GM18870 (cell line): ENCODE measurements around the gene RPN1.
"Not testable (repeated sequence)": the region's sequence is repeated elsewhere in the genome, so short reads cannot be mapped to it uniquely, and the experiment has no call there.

ENCODE experiments used
- ATAC-seq: cut with Tn5 transposase; IDR thresholded peaks from one replicate; pipeline ENCODE4 v1.9.1; 2021; ENCODE audit warnings: moderate library complexity; ENCODE audit not compliant: unreplicated experiment

RPN1 gene

DNA sequence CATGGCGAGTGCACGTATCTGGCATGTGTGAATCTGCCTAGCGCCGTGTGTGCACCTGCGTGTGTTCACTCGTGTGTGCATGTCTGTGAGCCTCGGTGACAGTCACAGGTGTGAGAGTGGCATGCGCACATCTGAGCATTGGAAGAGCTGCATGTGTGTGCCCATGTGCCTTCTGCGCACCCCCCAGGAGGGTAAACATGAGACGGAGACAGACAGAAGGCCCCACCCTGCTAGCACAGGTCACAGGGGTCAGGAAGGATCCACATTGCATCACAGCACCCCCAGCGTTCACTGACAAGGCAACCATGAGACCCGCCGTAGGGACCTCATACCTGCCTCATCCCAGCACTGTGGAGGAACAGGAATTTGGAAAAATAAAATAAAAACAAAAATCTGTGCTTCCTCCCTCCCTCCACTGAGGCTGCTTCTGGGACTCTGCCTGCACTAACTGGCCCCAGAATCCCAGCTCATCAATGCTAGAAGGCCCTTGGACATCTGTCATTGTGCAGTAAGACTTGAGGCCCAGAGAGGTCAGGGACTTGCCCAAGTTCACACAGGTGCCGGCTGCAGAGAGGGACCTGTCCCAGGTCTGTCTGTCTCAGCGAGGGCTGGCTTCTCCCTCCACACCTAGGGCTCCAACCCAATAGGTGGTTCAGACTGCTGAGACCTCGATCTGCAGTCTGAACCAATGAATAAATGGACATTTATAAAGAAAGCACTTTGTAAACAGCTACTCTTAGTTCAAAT, 37.4 kb downstream of the RPN1 start:
- ATAC-seq = no peak

DNA sequence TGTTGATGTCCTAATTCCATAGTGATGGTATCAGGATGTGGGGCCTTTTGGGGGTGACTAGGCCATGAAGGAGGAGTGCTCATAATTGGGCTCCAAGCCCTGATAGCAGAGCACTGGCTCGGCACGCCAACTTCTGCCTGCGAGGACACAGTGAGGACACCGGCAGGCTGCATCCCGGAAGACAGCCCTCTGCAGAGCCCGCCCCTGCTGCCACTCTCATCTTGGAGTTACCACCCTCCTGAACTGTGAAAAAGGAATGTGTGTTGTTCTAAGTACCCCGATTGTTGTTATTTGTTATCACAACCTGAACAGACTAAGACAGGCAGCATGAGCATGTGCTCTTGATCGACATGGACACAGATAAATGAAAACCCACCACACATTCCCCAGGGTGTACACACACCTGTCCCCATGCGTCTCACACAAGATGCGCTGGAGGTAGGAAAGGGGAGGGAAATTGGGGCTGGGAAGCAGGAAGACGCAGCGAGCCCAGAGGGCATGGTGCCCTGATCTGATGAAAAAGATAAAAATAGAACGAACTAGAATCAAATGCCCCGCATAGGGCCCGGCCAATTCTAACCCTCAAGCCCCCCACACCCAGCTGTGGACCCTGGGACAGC, 40.1 kb downstream of the RPN1 start:
- no peak for ATAC-seq

- no peak for ATAC-seq
Measured at GRCh38 chr3:128609294-128609693, 41.3 kb downstream of the RPN1 start.

DNA sequence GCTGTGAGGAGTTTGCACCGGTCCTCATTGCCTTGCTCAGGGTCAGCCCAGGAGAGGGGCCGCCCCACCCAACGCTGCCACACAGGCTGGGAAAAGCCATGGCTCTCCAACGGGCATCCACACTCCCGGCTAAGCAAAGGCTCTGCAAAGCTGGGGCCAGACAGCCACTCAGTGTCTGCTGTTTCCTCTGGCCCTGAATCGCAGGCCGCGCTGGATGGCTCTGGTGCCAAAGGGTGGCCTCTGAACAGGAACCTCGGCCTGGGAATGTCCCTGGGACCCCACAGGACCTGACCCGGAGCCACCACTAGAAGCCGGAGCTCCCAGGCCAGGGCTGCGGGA, 42.9 kb downstream of the RPN1 start:
- ATAC-seq = no peak

- no peak for ATAC-seq
Measured at GRCh38 chr3:128606094-128606493, 44.5 kb downstream of the RPN1 start.

GRCh38 chr3:128605091-128606046, 45.2 kb downstream of the RPN1 start:
- ATAC-seq = no peak

GRCh38 chr3:128603811-128604775, 46.5 kb downstream of the RPN1 start:
- ATAC-seq = no peak

- no peak for ATAC-seq
Measured at GRCh38 chr3:128603313-128603712, 47.3 kb downstream of the RPN1 start.

DNA sequence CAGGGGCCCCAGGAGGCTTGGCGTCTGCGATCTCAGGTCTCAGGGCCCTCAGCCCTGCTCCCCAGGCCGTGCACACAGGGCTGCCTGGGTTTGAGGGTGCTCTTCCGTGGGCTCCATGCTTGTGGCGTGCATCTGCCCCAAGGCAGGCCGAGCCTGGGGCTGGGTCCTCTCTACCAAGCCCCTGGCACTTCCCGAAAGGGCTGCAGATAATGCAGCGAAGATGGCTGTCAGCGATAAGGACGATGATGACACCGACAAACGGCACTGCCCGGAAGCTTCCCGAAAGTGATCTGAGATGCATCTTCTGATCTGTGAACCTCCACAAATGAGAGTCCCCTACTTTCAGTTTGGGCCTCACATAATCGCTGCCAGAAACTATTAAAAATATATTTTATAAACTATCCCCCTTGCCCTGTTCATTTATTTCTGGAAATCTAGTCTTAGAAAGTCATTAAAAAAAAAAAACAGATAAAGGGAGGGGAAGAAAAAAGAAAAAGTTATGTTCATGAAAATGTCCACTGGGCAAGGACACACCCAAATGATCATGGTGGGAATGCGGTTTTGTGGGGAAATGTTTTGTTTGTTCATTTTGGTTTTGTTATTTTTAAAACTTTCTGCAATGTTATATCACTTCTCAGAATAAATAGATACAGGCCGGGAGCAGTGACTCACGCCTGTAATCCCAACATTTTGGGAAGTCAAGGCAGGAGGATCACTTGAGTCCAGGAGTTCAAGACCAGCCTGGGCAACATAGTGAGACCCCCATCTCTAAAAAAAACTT, 51.5 kb downstream of the RPN1 start:
- ATAC-seq = no peak

DNA sequence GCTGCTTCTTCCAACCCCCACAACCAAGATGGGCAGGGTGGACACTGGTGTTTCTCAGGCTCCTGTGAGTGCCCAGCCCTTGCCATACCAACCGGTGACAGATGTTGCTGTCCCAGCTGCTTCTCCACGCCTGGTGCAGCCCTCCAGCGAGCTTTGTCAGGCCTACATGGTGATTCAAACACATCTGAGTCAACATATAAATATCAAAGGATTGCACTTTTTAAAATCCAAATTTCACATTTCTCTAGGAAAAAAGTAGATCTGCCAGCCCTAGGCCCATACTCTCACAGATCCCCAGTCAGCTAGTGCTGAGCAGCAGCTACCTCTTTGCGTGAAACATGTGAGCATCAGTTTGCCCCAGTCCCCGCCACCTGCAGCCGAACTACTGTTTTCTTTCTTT, 52.7 kb downstream of the RPN1 start:
- ATAC-seq = no peak

- no peak for ATAC-seq
Measured at GRCh38 chr3:128592864-128593263, 57.8 kb downstream of the RPN1 start.

GRCh38 chr3:128591738-128592426, 58.7 kb downstream of the RPN1 start:
- ATAC-seq = no peak

- no peak for ATAC-seq
Measured at GRCh38 chr3:128590948-128591347, 59.7 kb downstream of the RPN1 start.

- not testable (repeated sequence) for ATAC-seq
Measured at GRCh38 chr3:128589985-128590384, 60.6 kb downstream of the RPN1 start.

GRCh38 chr3:128588147-128588546, 62.5 kb downstream of the RPN1 start:
- ATAC-seq = no peak

- ATAC-seq = no peak
Measured at GRCh38 chr3:128587391-128587790, 63.2 kb downstream of the RPN1 start.

DNA sequence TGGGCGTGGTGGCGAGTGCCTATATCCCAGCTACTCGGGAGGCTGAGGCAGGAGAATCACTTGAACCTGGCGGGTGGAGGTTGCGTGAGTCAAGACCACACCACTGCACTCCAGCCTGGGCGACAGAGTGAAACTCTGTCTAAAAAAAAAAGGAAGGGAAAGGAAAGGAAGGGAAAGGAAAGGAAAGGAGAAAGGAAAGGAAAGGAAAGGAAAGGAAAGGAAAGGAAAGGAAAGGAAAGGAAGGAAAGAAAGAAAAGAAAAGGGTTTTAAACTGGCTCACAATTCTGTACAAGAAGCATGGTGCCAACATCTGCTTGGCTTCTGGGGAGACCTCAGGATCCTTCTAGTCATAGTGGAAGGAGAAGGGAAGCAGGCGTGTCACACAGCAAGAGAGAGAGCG, 63.7 kb downstream of the RPN1 start:
- ATAC-seq = not testable (repeated sequence)

GRCh38 chr3:128586391-128586790, 64.2 kb downstream of the RPN1 start:
- not testable (repeated sequence) for ATAC-seq

- ATAC-seq = no peak
Measured at GRCh38 chr3:128585974-128586373, 64.6 kb downstream of the RPN1 start.
